Endothelial cell of umbilical vein (primary cell): ENCODE data around the gene SDHB. TPM values are rescaled to one million over a fixed set of nuclear protein-coding genes. Genes with fewer than 3 reads are reported as not detected.

Experiments used
- BruUV-seq: library from RNA; stranded (reverse); fragments of 400-500 nt; replicated peaks from 2 replicates; lab custom pipeline; 2021; lab: Mats Ljungman, UMichigan
- CTCF ChIA-PET: fragments of 300-600, 350-600 bp; sonication (Branson Sonifier 250); formaldehyde crosslinking; loops from one replicate; lab custom pipeline; 2021; ENCODE audit warnings: antibody characterized with exemption, inconsistent platforms; lab: Charles Lee
- POLR2A ChIA-PET: fragments of 300-600, 350-600 bp; sonication (Branson Sonifier 250); formaldehyde crosslinking; loops from one replicate; lab custom pipeline; 2021; ENCODE audit warnings: antibody characterized with exemption, inconsistent platforms; lab: Charles Lee
- DNase-seq: peaks from one replicate; pipeline ENCODE4 v3.0.0-alpha.2; 2011; ENCODE audit warnings: low read depth, low spot score
- FAIRE-seq: peaks from 2 replicates; lab custom pipeline; 2011; peaks lifted over from hg19 to GRCh38; lab: Jason Lieb, UNC
- H2AFZ ChIP-seq: 2 replicates; pipeline ENCODE4 v1.6.0; 2012; ENCODE audit warnings: low read depth, low read length, control low read depth, inconsistent platforms
- H3K27ac ChIP-seq: 2 replicates; pipeline ENCODE4 v1.5.1; 2011; ENCODE audit warnings: low read depth, mild to moderate bottlenecking, control low read depth, low read length, moderate library complexity; ENCODE audit not compliant: insufficient read depth
- H3K27me3 ChIP-seq, 2 experiments: 2 replicates each; pipeline versions ENCODE4 v1.6.0 to v1.6.1; 2011; ENCODE audit warnings: low read length in 2 of 2, mixed read lengths in 1 of 2; ENCODE audit not compliant: control insufficient read depth in 2 of 2, insufficient read depth in 2 of 2
- H3K36me3 ChIP-seq, 2 experiments: 2 replicates in 1 of 2; 3 replicates in 1 of 2; pipeline ENCODE4 v1.5.1; 2011; ENCODE audit warnings: low read length in 2 of 2, mild to moderate bottlenecking in 1 of 2, moderate library complexity in 1 of 2; ENCODE audit not compliant: control insufficient read depth in 2 of 2, insufficient read depth in 2 of 2; ENCODE audit errors: extremely low read depth in 1 of 2
- H3K4me1 ChIP-seq: 3 replicates; pipeline ENCODE4 v1.5.1; 2011; ENCODE audit warnings: mild to moderate bottlenecking, low read length; ENCODE audit not compliant: control insufficient read depth, insufficient read depth; ENCODE audit errors: extremely low read depth
- H3K4me2 ChIP-seq: 2 replicates; pipeline ENCODE4 v1.6.1; 2011; ENCODE audit warnings: low read length, control low read depth, mixed read lengths; ENCODE audit not compliant: insufficient read depth
- H3K4me3 ChIP-seq, 3 experiments: fragments of 200-600 bp in 1 of 3; sonication (generic), shearing (Covaris generic) in 1 of 3; replicated peaks in 1 of 3; 2 replicates each; pipeline ENCODE4 v1.5.1; 2011 to 2016; ENCODE audit warnings: control low read depth in 3 of 3, low read length in 3 of 3, mild to moderate bottlenecking in 2 of 3, inconsistent platforms in 1 of 3, low read depth in 1 of 3, moderate library complexity in 1 of 3; ENCODE audit not compliant: insufficient read depth in 1 of 3
- H3K79me2 ChIP-seq: 2 replicates; pipeline ENCODE4 v1.6.0; 2012; ENCODE audit warnings: low read length, inconsistent platforms; ENCODE audit not compliant: control insufficient read depth, insufficient read depth
- H3K9ac ChIP-seq: replicated peaks from 2 replicates; pipeline ENCODE3; 2011; ENCODE audit warnings: low read length, control low read depth; ENCODE audit not compliant: insufficient read depth; ENCODE audit errors: extremely low read depth
- H3K9me1 ChIP-seq: replicated peaks from 3 replicates; pipeline ENCODE4 v1.6.0; 2011; ENCODE audit warnings: mild to moderate bottlenecking, low read length; ENCODE audit not compliant: control insufficient read depth, insufficient read depth; ENCODE audit errors: extremely low read depth
- H3K9me3 ChIP-seq: replicated peaks from 2 replicates; pipeline ENCODE4 v1.5.1; 2012; ENCODE audit warnings: low read length, inconsistent platforms; ENCODE audit not compliant: control insufficient read depth, insufficient read depth
- H4K20me1 ChIP-seq: replicated peaks from 2 replicates; pipeline ENCODE3; 2011; ENCODE audit warnings: mild to moderate bottlenecking, low read length; ENCODE audit not compliant: control insufficient read depth, insufficient read depth; ENCODE audit errors: extremely low read depth
- EZH2 ChIP-seq: IDR thresholded peaks from 2 replicates; pipeline ENCODE4 v1.6.1; 2012; ENCODE audit warnings: borderline replicate concordance, low read depth, mild to moderate bottlenecking, moderate library complexity, low read length, inconsistent platforms; ENCODE audit not compliant: severe bottlenecking
- FOS ChIP-seq: IDR thresholded peaks from 2 replicates; pipeline ENCODE4 v1.6.1; 2011; ENCODE audit warnings: mild to moderate bottlenecking, low read length, moderate library complexity, borderline replicate concordance; ENCODE audit not compliant: insufficient read depth
- GATA2 ChIP-seq: IDR thresholded peaks from 2 replicates; pipeline ENCODE4 v1.7.0; 2011; ENCODE audit warnings: low read depth, mild to moderate bottlenecking, moderate library complexity, mixed read lengths, low read length; ENCODE audit not compliant: insufficient read length, insufficient read depth
- JUN ChIP-seq: IDR thresholded peaks from 2 replicates; pipeline ENCODE4 v1.6.1; 2011; ENCODE audit warnings: borderline replicate concordance, low read depth; ENCODE audit not compliant: insufficient read length, insufficient read depth
- MYC ChIP-seq: IDR thresholded peaks from one replicate; pipeline ENCODE4 v1.6.1; 2011; ENCODE audit warnings: mild to moderate bottlenecking, low read depth, low read length
- POLR2A ChIP-seq: IDR thresholded peaks from 2 replicates; pipeline ENCODE4 v1.6.1; 2012; ENCODE audit warnings: low read depth, mild to moderate bottlenecking, control low read depth, low read length
- POLR2AphosphoS5 ChIP-seq: IDR thresholded peaks from 2 replicates; pipeline ENCODE4 v1.6.1; 2012; ENCODE audit warnings: low read depth, mild to moderate bottlenecking, control low read depth, low read length, moderate library complexity; ENCODE audit not compliant: insufficient read depth
- dilution Hi-C: fragments of 300-500 bp; cut with MboI; formaldehyde crosslinking; loops from one replicate; pipeline ENCODE4 v1.15.0; 2019; ENCODE audit warnings: low sequenced_read_pairs; ENCODE audit not compliant: extremely low pct_ligation_motif_present
- intact Hi-C: fragments of 100-400 bp; cut with micrococcal nuclease; formaldehyde crosslinking; loops from one replicate; pipeline ENCODE4 v1.10.0; 2022
- polyA plus RNA-seq, 4 experiments: library from polyadenylated mRNA; depleted of rRNA in 3 of 4; stranded (reverse) in 3 of 4; unstranded in 1 of 4; fragments of >200 nt; gene quantifications; 2 replicates each; pipeline versions ENCODE4 v1.2.1 to v1.2.3, GENCODE V29; 2011 to 2012; ENCODE audit warnings: missing spikeins in 1 of 4
- total RNA-seq: library from RNA; stranded (reverse); gene quantifications from 2 replicates; pipeline ENCODE4 v1.2.3, GENCODE V29; 2021
- TF ChIP-seq, protein P1 (sequence below), 2 donors: IDR thresholded peaks; 1 replicate in 1 of 2; 2 replicates in 1 of 2; pipeline ENCODE4 v1.5.1; 2011; ENCODE audit warnings: low read length in 2 of 2, mild to moderate bottlenecking in 2 of 2, moderate library complexity in 2 of 2, control low read depth in 1 of 2, inconsistent platforms in 1 of 2, low read depth in 1 of 2; ENCODE audit not compliant: insufficient read depth in 1 of 2; ENCODE audit errors: extremely low read depth in 1 of 2
- TF ChIP-seq, protein P2 (sequence below): IDR thresholded peaks from 2 replicates; pipeline ENCODE4 v1.6.1; 2011; ENCODE audit not compliant: insufficient read depth, insufficient read length

The SDHB gene
- total and polyA plus RNA-seq, 2 donors (not counting 3 experiments of a cell fraction or from before 2014, with no cell fraction given) = 96.2 to 98.1 TPM

DNA sequence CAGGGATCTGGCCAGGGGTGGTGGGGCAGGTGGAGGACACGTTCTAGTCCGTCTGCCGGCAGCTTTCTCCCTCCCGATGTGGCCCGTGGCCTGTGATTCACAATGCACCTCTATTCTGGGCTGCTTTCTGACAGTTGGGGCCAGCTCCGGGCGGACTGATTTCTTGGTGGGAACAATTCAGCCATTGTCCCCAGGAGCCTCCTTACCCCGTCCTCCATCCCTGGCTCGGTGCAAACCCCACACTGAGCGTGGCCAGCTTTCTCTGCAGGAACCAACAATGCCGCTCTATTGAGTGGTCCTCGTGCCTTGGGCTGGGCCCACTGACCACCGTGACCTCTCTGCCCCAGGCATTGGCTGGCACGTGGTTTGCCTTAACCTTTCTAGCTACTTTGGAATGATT, 35.7 kb upstream of the SDHB start:
- H3K4me3 ChIP-seq = no peak overlapping the region
- no peak overlapping the region for H3K4me2 ChIP-seq
- H3K27ac ChIP-seq = no peak overlapping the region
- no peaks in the 10 kb centered on the region for H3K79me2 ChIP-seq
- FAIRE-seq (no peak), DNase-seq (no peak)
- no peak overlapping the region for H3K9ac ChIP-seq
- no peaks in the 10 kb centered on the region for H3K4me1 ChIP-seq
- H3K27me3 ChIP-seq = no peaks in the 10 kb centered on the region
- no peaks in the 10 kb centered on the region for H3K9me1 ChIP-seq
- BruUV-seq = no TSS peak
- dilution Hi-C loops = no loop called here
- intact Hi-C loops = no loop called here
- H4K20me1 ChIP-seq = no peaks in the 10 kb centered on the region
- H2AFZ ChIP-seq = no peak overlapping the region
- POLR2A ChIA-PET = no interaction called here
- H3K9me3 ChIP-seq = no peaks in the 10 kb centered on the region
- H3K36me3 ChIP-seq = no peaks in the 10 kb centered on the region
- CTCF ChIA-PET = no interaction called here
- TF ChIP-seq POLR2A = no peak
- TF ChIP-seq MYC = no peak
- TF ChIP-seq, protein P1, sequence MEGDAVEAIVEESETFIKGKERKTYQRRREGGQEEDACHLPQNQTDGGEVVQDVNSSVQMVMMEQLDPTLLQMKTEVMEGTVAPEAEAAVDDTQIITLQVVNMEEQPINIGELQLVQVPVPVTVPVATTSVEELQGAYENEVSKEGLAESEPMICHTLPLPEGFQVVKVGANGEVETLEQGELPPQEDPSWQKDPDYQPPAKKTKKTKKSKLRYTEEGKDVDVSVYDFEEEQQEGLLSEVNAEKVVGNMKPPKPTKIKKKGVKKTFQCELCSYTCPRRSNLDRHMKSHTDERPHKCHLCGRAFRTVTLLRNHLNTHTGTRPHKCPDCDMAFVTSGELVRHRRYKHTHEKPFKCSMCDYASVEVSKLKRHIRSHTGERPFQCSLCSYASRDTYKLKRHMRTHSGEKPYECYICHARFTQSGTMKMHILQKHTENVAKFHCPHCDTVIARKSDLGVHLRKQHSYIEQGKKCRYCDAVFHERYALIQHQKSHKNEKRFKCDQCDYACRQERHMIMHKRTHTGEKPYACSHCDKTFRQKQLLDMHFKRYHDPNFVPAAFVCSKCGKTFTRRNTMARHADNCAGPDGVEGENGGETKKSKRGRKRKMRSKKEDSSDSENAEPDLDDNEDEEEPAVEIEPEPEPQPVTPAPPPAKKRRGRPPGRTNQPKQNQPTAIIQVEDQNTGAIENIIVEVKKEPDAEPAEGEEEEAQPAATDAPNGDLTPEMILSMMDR (IDR thresholded peaks at IDR 0.05; ENCODE audit: extremely low read depth in 1 of 2, insufficient read depth in 1 of 2, low read depth in 1 of 2, low read length in 2 of 2) = no peak
- TF ChIP-seq POLR2AphosphoS5 = no peak
- TF ChIP-seq, protein P2, sequence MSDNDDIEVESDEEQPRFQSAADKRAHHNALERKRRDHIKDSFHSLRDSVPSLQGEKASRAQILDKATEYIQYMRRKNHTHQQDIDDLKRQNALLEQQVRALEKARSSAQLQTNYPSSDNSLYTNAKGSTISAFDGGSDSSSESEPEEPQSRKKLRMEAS = no peak
- no peak for TF ChIP-seq GATA2
- no peak for TF ChIP-seq JUN
- no peak for TF ChIP-seq EZH2
- TF ChIP-seq FOS = no peak
